Neural cell (in vitro differentiated cells): ENCODE results near the gene NFKBIL1. TPM values are rescaled to one million over a fixed set of nuclear protein-coding genes. Genes with fewer than 3 reads are reported as not detected.

Experiments
- H2AFZ ChIP-seq: fragments of 200-600, 300-800 bp; sonication (generic), shearing (Covaris generic); 2 replicates; pipeline ENCODE4 v1.6.0; 2014; ENCODE audit warnings: low read depth, mild to moderate bottlenecking, antibody characterized with exemption, low read length, moderate library complexity
- H3F3A ChIP-seq: fragments of 200-600 bp; shearing (Covaris generic); 2 replicates; pipeline ENCODE4 v1.6.1; 2016; ENCODE audit warnings: mild to moderate bottlenecking, moderate library complexity, mixed read lengths, antibody characterized with exemption, low read length; ENCODE audit not compliant: insufficient read depth, poor library complexity, severe bottlenecking
- H3K27ac ChIP-seq: fragments of 200-600, 300-800 bp; sonication (generic), shearing (Covaris generic); 2 replicates; pipeline ENCODE4 v1.5.1; 2014; ENCODE audit warnings: mild to moderate bottlenecking, low read length, moderate library complexity
- H3K27me3 ChIP-seq: fragments of 300-800, 200-600 bp; sonication (generic), shearing (Covaris generic); 2 replicates; pipeline ENCODE4 v1.6.0; 2014; ENCODE audit warnings: mild to moderate bottlenecking, low read depth, low read length, moderate library complexity; ENCODE audit not compliant: insufficient read depth
- H3K36me3 ChIP-seq: fragments of 300-800, 200-600 bp; sonication (generic), shearing (Covaris generic); 2 replicates; pipeline ENCODE4 v1.5.1; 2014; ENCODE audit warnings: mild to moderate bottlenecking, antibody characterized with exemption, low read length, moderate library complexity; ENCODE audit not compliant: insufficient read depth
- H3K4me2 ChIP-seq: fragments of 300-800, 200-600 bp; sonication (generic), shearing (Covaris generic); 2 replicates; pipeline ENCODE4 v1.6.0; 2014; ENCODE audit warnings: mild to moderate bottlenecking, low read length
- H3K4me3 ChIP-seq: fragments of 300-800, 200-600 bp; sonication (generic), shearing (Covaris generic); 2 replicates; pipeline ENCODE4 v1.5.1; 2014; ENCODE audit warnings: mild to moderate bottlenecking, low read length, moderate library complexity
- H3K79me2 ChIP-seq: fragments of 200-600 bp; shearing (Covaris generic); replicated peaks from 2 replicates; pipeline ENCODE4 v1.6.0; 2014; ENCODE audit warnings: mild to moderate bottlenecking, low read length, moderate library complexity; ENCODE audit not compliant: insufficient read depth
- H3K9ac ChIP-seq: fragments of 300-800, 200-600 bp; sonication (generic), shearing (Covaris generic); 2 replicates; pipeline ENCODE4 v1.6.1; 2016; ENCODE audit warnings: mild to moderate bottlenecking, low read length, mixed read lengths
- H3K9me2 ChIP-seq: fragments of 200-600 bp; shearing (Covaris generic); 2 replicates; pipeline ENCODE4 v1.6.1; 2016; ENCODE audit warnings: mild to moderate bottlenecking, low read length, mixed read lengths; ENCODE audit not compliant: insufficient read depth
- H3K9me3 ChIP-seq: fragments of 200-600, 300-800 bp; sonication (generic), shearing (Covaris generic); 2 replicates; pipeline ENCODE4 v1.6.1; 2016; ENCODE audit warnings: mild to moderate bottlenecking, mixed run types, low read length, moderate library complexity, mixed read lengths
- H4K20me1 ChIP-seq: fragments of 200-600 bp; shearing (Covaris generic); 2 replicates; pipeline ENCODE4 v1.6.1; 2016; ENCODE audit warnings: mild to moderate bottlenecking, mixed run types; ENCODE audit not compliant: insufficient read depth
- CTCF ChIP-seq: fragments of 450-650 bp; IDR thresholded peaks from 2 replicates; pipeline ENCODE4 v1.5.1; 2014; ENCODE audit warnings: antibody characterized with exemption, mild to moderate bottlenecking, moderate library complexity; ENCODE audit not compliant: poor library complexity, severe bottlenecking
- EP300 ChIP-seq: fragments of 450-650 bp; conservative IDR thresholded peaks from 2 replicates; pipeline ENCODE4 v1.6.1; 2014; ENCODE audit warnings: antibody characterized with exemption, mild to moderate bottlenecking, moderate library complexity; ENCODE audit not compliant: poor library complexity, severe bottlenecking
- EZH2 ChIP-seq: fragments of 200-600, 300-800 bp; shearing (Covaris generic), sonication (generic); IDR thresholded peaks from 2 replicates; pipeline ENCODE4 v1.6.1; 2014; ENCODE audit warnings: antibody characterized with exemption, low read length, borderline replicate concordance, mild to moderate bottlenecking; ENCODE audit not compliant: insufficient read depth, poor library complexity, severe bottlenecking
- MXI1 ChIP-seq: fragments of 450-650 bp; conservative IDR thresholded peaks from 2 replicates; pipeline ENCODE4 v1.6.1; 2014; ENCODE audit warnings: antibody characterized with exemption, mild to moderate bottlenecking; ENCODE audit not compliant: poor library complexity, severe bottlenecking
- POLR2AphosphoS5 ChIP-seq: IDR thresholded peaks from 2 replicates; pipeline ENCODE4 v1.6.1; 2012
- RAD21 ChIP-seq: fragments of 450-650 bp; conservative IDR thresholded peaks from 2 replicates; pipeline ENCODE4 v1.6.1; 2014; ENCODE audit warnings: antibody characterized with exemption, mild to moderate bottlenecking, moderate library complexity
- REST ChIP-seq: IDR thresholded peaks from 2 replicates; pipeline ENCODE4 v1.6.1; 2012; ENCODE audit warnings: borderline replicate concordance
- SMC3 ChIP-seq: fragments of 450-650 bp; conservative IDR thresholded peaks from 2 replicates; pipeline ENCODE4 v1.6.1; 2014; ENCODE audit warnings: antibody characterized with exemption, mild to moderate bottlenecking, moderate library complexity; ENCODE audit not compliant: poor library complexity
- TAF1 ChIP-seq: IDR thresholded peaks from 2 replicates; pipeline ENCODE4 v1.6.1; 2012; ENCODE audit warnings: low read depth
- polyA plus RNA-seq: library from polyadenylated mRNA; depleted of rRNA; stranded (reverse); fragments of >200 nt; gene quantifications from 2 replicates; pipeline ENCODE4 v1.2.3, GENCODE V29; 2014

Gene NFKBIL1
- polyA plus RNA-seq, 1 donor from 2014 or later: 88.7 TPM

GRCh38 chr6:31579546-31580437 is 32.4 kb downstream of the NFKBIL1 start:
- H3K9me2 ChIP-seq: no peaks in the 10 kb centered on the region
- no peaks in the 10 kb centered on the region for H3K36me3 ChIP-seq
- no peaks in the 10 kb centered on the region for H3K79me2 ChIP-seq
- H3K4me3 ChIP-seq: no peak overlapping the region
- no peak overlapping the region for H3K4me2 ChIP-seq
- H3F3A ChIP-seq: no peaks in the 10 kb centered on the region
- no peaks in the 10 kb centered on the region for H3K9me3 ChIP-seq
- no peak overlapping the region for H2AFZ ChIP-seq
- no peak overlapping the region for H3K9ac ChIP-seq
- no peak overlapping the region for H3K27ac ChIP-seq
- TF ChIP-seq MXI1: no peak
- no peak for TF ChIP-seq CTCF
- no peak for TF ChIP-seq SMC3
- TF ChIP-seq EP300: no peak
- TF ChIP-seq TAF1: no peak
- peaks cover 14% of the 10 kb centered on the region for H3K27me3 ChIP-seq
- no peaks in the 10 kb centered on the region for H4K20me1 ChIP-seq

GRCh38 chr6:31580438-31580740 is 33.0 kb downstream of the NFKBIL1 start:
- Histone ChIP-seq H3K27me3 (peaks cover 14% of the 10 kb centered on the region), H3K4me2 (no peak overlapping the region), H3K4me3 (peak overlapping the region; percentile 67), H3K79me2 (no peaks in the 10 kb centered on the region), H2AFZ (peak overlapping the region; percentile 54), H3K9me2 (no peaks in the 10 kb centered on the region), H3K27ac (no peak overlapping the region), H4K20me1 (no peaks in the 10 kb centered on the region), H3K9me3 (no peaks in the 10 kb centered on the region), H3K36me3 (no peaks in the 10 kb centered on the region), H3K9ac (peak overlapping the region; percentile 61), H3F3A (no peaks in the 10 kb centered on the region)
- TF ChIP-seq EP300: no peak
- no peak for TF ChIP-seq EZH2
- no peak for TF ChIP-seq CTCF
- TF ChIP-seq TAF1: no peak
- TF ChIP-seq SMC3: no peak
- TF ChIP-seq MXI1: no peak
- TF ChIP-seq RAD21: no peak
- TF ChIP-seq POLR2AphosphoS5: no peak
- no peak for TF ChIP-seq REST
